AG20443 (cell line): ENCODE results near the gene PLAU.
"Not testable (repeated sequence)": the region's sequence is repeated elsewhere in the genome, so short reads cannot be mapped to it uniquely, and the experiment has no call there.

Experiments
- DNase-seq: peaks from one replicate; pipeline ENCODE4 v3.0.0; 2012; ENCODE audit warnings: low spot score, mixed read lengths

PLAU gene

GRCh38 chr10:73898730-73899410, 12.1 kb upstream of the PLAU start:
- DNase-seq: no peak

DNA sequence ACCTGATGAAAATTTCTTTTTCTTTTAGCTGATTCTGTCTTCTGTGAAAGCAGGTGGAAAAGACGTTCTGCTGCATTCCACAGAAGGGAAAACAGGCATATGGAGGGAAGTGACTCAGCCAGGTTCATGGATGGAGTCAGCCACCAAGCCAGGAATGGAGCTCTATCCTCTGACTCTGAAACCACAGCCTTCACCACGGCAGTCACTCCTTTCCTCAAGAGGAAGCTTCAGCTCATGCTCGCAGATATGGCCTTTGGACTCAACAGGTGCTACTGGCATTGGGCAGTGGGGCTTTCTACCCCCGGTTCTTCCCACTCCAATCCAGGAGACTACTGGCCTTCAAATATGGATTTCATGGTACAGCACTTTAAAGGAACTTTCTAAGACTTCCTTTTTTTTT, 11.5 kb upstream of the PLAU start:
- DNase-seq: peak; percentile 81

DNA sequence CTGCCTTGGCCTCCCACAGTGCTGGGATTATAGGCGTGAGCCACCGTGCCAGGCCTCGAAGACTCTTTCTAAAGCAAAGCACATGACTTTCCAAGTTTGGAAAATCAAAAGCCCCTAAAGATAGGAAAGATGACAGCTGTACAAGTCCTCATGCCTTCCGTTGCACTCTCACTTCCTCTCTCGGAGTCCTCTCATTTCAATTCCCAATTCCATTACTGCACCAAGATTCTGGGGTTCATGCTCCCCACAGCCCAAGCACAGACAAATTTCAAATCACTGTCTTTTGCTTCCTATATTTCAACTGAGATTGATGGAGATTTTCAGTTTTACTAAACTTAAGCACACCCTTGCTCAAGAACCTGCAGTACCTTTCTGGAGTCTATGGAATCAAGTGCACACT, 10.9 kb upstream of the PLAU start:
- no peak for DNase-seq

DNA sequence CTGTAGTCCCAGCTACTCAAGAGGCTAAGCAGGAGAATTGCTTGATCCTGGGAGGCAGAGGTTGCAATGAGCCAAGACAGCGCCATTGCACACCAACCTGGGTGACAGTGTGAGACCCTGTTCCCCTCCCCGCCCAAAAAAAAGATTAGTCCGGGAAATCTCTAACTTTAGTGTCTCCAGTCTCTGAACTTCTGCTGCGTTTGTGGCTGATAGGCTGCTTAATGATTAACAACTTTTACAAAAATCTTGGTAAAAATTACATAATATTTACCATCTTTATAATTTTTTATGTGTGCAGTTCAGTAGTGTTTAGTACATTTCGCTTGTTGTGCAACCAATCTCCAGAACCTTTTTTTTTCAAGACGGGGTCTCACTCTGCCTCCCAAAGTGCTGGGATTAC, 9.7 kb upstream of the PLAU start:
- DNase-seq: no peak

GRCh38 chr10:73902351-73902750, 8.6 kb upstream of the PLAU start:
- DNase-seq: no peak

DNA sequence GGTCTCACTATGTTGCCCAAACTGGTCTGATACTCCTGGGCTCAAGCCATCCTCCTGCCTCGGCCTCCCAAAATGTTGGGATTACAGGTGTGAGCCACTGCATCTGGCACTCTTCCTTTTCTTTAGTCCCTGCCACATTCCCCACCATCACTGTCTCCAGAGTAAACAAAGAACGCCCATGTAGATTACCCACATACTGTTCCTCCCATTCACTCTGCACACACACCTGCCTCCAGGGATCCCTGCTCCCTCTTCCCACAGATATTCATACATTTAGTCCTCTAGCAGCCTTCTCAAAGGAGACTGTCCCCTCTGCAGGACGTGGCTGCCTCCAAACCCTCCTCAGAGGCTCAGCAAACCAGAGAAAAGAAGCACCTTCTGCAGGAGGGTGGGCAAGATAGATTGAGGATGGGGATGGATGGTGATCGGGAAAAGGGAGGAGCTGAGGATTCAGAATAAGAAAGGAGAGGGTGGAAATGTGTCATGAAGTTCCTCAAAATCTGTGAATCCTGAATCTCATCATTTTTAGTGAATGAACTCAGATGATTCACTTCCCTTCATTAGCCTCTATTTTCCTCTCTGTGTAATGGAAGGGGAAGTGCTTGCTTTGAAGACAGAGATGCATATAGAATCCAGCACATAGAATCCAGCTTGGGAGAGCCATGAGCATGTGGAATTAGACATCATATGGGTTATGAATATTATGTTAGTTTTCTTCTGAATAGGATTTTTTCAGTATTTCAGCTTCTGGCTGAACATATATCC, 5.5 kb upstream of the PLAU start:
- no peak for DNase-seq

- DNase-seq: peak; percentile 89
Observed at GRCh38 chr10:73906524-73907447, 4.1 kb upstream of the PLAU start.

DNA sequence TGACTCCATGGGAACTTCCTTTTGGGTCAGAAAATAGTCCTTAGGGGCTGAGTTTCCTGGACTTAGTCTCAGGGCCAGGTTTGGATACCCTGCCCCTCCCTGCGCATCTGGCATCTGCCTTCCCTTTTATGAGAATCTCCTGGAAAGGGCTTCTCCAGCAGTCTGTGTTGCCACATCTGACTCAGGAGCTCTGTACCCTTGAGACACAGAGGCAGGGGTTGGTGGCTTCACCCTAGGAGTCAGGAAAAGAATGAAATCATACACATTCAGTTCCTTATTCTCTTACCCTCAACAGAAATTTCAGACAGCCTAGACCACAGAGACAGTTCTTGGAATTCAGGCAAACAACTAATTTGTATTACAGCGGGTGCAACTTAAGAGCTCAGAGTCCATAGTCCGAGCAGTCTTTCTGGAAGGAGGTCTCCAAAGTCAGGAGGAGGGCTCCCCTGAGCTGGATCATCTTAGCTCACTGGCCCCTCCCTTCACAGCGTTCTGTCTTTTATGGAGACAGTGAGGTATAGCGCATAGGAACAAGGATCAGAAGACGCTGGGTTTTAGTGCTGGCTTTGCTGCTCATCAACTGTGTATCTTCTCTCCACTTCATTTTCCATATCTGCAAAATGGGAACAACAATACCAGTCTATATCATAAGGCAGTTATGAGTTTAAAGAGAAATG, 3.0 kb upstream of the PLAU start:
- DNase-seq: peak; percentile 40

- peak; percentile 69 for DNase-seq
Observed at GRCh38 chr10:73908853-73909539, 1.9 kb upstream of the PLAU start.

- DNase-seq: no peak
Observed at GRCh38 chr10:73909540-73910115, 1.3 kb upstream of the PLAU start.

- DNase-seq: no peak
Observed at GRCh38 chr10:73910401-73910763, 550 bp upstream of the PLAU start.

DNA sequence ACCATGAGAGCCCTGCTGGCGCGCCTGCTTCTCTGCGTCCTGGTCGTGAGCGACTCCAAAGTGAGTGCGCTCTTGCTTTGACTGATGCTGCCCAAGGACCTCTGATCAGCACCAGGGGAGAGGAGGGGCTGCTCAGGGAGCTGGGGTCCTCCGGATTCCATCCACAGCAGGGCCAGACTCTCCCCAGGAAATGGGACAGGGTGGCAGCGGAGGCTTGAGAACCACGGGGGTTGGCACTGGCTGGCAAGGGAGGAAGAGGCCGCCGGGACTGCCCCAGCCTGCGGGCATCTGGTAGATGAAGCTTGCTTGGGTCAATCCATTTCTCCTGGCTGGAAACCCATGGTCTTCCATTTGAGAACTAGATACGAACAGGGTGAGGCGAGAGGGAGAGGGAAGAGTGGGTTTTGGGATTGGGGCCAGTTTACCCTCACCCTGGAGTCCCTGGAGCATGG, 647 bp downstream of the PLAU start:
- DNase-seq: no peak

DNA sequence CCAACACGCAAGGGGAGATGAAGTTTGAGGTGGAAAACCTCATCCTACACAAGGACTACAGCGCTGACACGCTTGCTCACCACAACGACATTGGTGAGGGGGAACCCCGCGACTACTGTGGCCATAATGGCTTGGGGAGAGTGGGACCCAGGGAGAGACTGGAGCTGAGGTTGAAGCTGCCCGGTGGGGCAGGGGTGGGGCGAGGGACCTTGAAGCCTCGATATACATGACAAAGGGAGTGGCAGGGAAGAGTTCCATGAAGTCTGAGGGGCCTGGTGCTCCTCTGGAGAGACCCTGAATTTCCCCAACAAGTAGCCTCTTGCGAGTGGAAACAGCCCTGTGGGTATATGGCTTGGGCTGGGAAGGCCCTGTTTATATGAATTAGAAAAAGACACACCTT, 3.1 kb downstream of the PLAU start:
- no peak for DNase-seq

DNA sequence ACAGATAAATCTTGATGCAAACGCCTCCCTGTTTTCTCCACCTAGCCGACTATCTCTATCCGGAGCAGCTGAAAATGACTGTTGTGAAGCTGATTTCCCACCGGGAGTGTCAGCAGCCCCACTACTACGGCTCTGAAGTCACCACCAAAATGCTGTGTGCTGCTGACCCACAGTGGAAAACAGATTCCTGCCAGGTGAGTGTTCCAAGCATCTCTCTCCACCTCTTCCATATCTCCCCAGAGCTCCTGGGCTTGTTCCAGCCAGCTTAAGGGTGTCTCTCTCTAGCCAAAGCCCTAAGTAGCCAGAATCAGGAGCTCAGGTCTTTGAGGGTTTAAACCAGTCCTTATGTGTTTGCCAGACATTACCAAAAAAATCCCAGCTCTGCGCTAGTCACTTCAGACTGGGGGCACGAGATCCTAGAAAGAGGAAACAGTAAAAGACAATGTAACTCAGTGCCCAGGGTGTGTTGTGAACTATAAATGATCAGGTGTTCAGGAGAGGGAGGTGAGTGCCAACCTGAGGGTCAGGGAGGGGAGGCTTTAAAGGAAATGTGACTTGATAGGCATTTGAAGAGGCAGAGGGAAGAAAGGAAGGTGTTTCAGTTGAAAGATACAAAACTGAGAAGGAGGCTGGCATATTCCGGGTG, 4.4 kb downstream of the PLAU start:
- no peak for DNase-seq

- no peak for DNase-seq
Observed at GRCh38 chr10:73916761-73917470, 6.0 kb downstream of the PLAU start.

GRCh38 chr10:73917566-73918305, 6.8 kb downstream of the PLAU start:
- DNase-seq: no peak

- DNase-seq: not testable (repeated sequence)
Observed at GRCh38 chr10:73919481-73919880, 8.5 kb downstream of the PLAU start.

DNA sequence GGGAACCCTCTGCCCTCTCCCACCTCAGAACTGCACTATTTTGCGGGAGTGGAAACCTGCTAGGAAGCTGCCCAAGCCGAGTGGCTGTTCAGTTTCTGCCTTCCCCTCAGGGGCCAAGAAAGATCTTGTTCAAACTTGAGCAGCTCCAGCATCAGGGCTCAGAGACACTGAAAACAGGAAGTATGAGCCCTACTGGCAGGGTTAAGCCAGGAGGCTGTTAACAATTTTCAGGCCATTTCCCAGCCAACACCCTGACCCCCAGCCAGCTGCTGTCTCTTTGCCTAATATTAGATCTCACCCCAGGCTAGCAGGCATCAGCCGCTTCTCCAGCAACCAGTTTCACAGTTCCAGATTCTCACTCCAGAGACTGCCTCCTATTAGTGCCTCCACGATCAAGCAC, 9.2 kb downstream of the PLAU start:
- peak; percentile 73 for DNase-seq
